GM18907 (cell line): Measurements from ENCODE around the gene OR10G4.
"Not testable (repeated sequence)": the region's sequence is repeated elsewhere in the genome, so short reads cannot be mapped to it uniquely, and the experiment has no call there.

Source experiments
- ATAC-seq: cut with Tn5 transposase; IDR thresholded peaks from one replicate; pipeline ENCODE4 v1.9.1; 2021; ENCODE audit warnings: mild to moderate bottlenecking, moderate library complexity; ENCODE audit not compliant: unreplicated experiment

Gene OR10G4, protein sequence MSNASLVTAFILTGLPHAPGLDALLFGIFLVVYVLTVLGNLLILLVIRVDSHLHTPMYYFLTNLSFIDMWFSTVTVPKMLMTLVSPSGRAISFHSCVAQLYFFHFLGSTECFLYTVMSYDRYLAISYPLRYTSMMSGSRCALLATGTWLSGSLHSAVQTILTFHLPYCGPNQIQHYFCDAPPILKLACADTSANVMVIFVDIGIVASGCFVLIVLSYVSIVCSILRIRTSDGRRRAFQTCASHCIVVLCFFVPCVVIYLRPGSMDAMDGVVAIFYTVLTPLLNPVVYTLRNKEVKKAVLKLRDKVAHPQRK

DNA sequence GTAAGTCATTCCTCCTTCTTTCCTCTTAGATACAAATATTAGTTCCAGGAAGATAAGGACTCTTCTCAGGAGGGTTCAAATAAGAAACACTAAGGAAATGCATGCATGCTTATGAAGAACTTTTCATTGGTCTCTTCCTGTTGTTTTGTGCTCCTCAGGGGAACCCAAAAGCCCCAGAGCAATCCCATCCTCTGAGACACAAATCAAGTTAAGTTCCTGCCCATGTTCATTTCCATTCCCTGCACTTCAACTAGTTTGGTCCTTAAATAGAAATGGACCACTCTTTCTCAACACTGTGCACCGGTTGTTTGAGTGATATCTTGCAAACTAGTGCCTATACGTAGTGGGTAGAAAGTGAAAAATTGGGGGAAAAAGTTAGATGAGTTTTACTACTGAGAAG lies at the start of gene OR10G4:
OR10G4 (plus strand) TSS at position 301 of the 400 bp plus-strand sequence. CDS start 2,578 bp downstream, outside the sequence.
- ATAC-seq, result no peak

DNA sequence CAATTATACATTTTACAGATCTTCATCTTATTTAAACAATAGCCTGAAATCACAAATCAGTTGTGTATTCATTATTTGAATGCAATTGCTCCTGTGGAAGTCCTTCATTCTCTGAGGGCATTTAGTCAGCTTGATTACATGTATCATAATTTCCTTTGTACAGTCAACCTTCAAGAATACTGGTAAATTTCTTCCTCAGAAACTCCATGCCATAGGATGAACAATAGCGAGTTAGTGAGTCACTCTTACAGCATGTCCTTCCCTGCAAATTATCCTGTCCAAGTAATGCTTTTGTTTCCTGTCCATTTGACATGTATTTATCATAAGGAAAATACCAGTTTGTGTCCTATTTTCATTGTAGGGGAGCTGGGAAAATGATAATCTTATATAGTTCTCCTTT lies 39.0 kb upstream of the OR10G4 start:
- no peak for ATAC-seq

DNA sequence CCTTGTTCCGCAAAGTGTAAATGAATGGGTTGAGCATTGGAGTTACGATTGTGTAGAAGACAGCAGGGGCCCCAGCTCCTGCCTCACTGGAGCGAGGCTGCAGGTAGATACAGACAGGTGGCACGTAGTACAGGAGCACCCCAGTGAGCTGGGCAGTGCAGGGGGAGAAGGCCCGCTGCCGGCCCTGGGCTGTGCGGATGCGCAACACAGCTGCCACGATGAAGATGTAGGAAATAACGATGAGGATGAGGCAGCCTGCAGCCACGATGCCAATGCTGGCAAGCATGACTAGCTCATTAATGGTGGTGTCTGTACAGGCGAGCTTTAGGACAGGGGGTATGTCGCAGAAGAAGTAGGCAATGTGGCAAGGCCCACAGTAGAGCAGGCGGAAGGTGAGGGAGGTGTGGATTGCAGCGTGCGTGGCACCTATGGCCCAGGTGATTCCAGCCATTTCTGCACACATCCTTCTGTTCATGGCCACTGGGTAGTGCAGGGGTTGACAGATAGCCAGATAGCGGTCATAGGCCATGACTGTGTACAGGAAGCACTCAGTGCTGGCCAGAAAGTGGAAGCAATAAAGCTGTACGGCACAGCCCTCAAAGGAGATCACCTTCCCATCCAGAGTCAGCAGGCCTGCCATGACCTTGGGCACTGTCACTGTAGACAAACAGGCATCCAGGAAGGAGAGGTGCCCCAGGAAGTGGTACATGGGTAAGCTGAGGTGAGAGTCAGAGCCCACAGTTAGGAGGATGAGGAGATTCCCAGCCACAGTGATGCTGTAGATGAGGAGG lies 35.8 kb upstream of the OR10G4 start:
- no peak for ATAC-seq

DNA sequence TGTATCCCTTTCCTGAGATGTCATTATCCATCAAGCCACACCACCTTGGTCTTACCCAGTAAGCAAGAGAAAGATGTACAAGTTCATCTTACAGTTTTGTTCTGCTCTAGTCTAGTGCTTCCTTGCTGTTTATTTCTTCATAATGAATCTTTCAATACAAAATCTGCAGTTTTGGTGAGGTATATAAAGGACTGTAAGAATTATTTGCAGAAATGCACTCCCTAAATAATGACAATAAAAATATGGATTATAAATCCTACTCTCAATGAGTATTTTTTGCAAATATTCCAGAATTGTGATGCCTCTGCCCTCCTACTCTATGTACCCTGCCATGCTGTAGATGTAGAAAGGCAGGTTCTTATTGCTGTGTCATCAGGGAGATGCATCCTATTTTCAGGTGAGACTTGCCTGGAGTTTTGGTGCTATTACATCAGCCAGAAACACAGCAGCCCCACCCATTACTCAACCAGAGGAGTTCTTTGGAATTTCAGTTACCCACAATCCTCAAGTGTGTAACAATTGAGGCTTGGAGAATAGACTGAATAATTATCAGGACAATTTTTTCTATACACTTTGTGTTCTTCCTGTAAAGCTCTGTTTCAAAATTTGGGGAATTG lies 35.0 kb upstream of the OR10G4 start, which contains the start of gene OR10S1:
OR10S1 (minus strand) TSS at position 51 of the 617 bp plus-strand sequence. CDS start 117 bp downstream, outside the sequence.
- no peak for ATAC-seq

DNA sequence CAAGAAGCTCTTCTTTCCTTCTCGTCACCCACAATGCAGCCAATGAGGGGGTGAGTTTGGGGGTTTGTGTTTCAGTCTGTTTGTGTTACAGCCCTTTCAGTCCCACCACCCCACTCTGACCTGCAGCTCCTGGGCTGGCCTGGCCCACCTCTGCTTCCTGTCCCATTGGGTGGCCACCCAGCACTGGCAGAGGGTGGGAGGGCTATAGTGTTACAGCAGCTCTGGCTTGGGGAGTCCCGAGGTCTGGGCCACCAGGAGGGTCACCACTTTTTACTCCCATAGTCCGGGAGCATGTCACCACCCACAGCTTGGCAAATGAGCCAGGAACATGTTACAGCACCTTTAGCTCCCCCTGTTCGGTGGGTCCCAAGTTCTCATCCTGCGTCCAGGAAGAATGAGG lies 33.5 kb upstream of the OR10G4 start:
- ATAC-seq, result no peak

DNA sequence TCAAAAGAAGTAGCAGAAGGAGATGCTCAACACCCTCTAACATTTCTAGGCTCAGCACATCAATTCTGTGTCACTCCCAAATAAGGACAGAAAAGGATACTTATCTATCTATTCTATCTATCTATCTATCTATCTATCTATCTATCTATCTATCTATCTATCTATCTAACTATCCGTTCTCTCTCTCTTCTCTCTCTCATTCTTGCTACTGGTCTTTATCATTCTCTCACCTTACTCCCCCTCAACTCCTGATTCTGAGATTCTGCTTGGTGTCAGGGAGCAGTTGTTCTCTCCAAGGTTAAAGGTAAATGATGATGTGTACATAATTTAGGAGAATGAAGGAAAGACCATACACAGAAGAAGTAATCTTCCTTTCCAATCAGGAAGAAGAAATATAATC lies 17.7 kb upstream of the OR10G4 start, which contains the start of gene OR10G6:
OR10G6 (minus strand) TSS at position 43 of the 400 bp plus-strand sequence; CDS start at position 43, 0 bp downstream.
- no peak for ATAC-seq

DNA sequence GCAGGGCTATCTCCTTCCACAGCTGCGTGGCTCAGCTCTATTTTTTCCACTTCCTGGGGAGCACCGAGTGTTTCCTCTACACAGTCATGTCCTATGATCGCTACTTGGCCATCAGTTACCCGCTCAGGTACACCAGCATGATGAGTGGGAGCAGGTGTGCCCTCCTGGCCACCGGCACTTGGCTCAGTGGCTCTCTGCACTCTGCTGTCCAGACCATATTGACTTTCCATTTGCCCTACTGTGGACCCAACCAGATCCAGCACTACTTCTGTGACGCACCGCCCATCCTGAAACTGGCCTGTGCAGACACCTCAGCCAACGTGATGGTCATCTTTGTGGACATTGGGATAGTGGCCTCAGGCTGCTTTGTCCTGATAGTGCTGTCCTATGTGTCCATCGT lies 3.0 kb downstream of the OR10G4 start:
- not testable (repeated sequence) for ATAC-seq

DNA sequence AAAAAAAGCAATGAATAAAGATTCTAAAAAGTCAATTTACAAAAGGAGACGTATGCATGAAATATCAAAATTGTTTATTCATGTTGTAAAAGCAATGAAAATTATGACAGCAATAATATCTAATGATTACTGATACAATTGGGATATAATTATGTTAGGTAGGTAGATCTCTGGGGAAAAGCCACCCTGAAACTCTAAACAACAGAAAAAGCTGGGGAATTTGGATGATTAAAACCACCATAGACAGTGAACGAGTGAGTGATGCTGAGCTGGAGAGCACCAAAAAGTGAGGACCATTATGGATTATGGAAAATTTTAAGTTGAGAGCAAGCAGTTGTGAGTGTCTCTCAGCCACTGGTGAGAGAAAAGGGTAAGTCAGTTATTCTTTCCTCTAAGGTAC lies 13.7 kb downstream of the OR10G4 start, which contains the start of gene OR10G8:
OR10G8 (plus strand) TSS at position 301 of the 400 bp plus-strand sequence. CDS start 2,825 bp downstream, outside the sequence.
- no peak for ATAC-seq

DNA sequence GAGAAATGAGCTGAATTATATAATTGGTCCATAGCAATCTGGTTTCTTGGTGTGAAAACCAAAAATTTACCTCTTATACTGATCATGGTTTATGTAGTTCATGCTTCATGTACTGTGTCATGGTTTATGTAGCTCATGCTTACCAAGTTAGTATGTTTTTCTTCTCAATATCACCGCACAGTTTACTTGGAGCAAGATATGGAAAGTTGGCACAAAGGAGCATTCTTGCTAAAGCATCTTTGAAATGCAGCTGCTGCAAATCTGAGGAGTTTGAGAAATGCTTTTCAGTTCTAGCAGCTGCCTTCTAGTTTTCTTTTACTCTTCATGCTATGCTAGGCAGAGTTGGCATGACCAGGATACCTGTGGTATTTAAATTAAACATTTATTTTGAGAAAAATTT lies 23.9 kb downstream of the OR10G4 start:
- no peak for ATAC-seq

DNA sequence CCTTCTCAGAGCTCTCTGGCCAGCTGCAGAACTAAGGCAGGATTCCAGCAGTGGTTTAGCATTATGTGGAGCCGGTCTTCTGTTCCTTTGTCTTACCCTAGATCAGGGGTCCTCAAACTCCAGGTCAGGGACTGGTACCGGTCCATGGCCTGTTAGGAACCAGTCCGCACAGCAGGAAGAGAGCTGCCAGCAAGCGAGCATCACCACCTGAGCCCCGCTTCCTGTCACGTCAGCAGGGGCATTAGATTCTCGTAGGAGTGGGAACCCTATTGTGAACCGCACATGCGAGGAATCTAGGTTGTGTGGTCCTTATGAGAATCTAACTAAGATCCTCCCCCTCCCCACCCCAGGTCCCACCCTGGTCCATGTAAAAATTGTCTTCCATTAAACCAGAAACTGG lies 26.8 kb downstream of the OR10G4 start:
- ATAC-seq, result no peak

DNA sequence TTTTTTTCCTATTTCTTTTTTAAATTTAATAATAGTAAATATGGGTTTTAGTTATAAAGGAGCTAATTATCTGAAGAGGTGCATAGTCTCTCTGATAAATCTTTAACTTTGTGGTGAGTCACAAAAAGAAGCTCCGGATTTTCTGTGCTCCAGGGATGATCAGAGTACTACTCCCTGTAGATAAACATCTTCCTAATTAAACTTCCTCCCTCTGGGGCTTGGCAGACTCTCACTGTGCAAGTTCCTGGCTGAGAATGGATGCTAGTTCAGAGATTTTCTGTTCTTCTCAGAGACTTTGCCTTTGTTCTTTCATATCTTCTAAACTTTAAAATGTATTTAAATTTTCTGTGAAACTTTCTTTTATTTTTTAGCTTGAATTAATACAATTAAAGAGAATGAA lies 28.5 kb downstream of the OR10G4 start, which contains the start of gene OR10G7:
OR10G7 (minus strand) TSS at position 72 of the 400 bp plus-strand sequence. CDS start 2,324 bp downstream, outside the sequence.
- no peak for ATAC-seq

DNA sequence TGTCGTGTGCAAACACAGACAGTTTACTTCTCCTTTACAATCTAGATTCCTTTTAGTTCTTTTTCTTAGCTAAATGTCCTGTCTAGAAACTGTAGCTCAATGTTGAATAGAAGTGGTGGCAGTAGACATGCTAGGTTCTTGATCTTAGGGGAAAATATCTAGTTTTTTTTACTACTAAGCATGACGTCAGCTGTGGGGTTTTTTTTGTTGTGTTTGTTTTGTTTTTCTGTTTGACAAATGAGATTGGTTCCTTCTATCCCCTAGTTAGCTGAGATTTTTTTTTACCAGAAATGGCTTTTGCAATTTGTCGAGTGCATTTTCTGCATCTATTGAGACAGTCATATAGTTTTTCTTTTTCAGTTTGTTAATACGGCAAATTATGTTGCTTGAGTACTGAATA lies 30.6 kb downstream of the OR10G4 start:
- no peak for ATAC-seq

DNA sequence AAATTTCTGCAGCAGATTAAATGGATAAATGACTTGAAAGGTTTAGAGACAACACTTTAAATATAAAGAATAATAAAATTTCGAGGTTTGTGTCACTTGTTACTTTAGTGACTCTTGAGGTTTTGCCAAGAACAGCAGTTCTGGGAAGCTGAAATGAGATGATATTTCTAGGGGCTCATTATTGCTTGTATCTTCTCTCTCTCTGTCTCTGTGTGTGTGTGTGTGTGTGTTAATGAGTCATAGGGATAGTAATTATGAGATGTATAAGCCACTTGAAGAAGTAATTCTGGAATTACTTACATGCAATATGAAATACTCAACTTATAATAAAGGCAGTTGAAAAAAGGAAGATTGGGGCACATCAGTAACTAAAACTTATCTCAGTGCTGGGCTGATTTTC lies 38.0 kb downstream of the OR10G4 start:
- ATAC-seq, result no peak

DNA sequence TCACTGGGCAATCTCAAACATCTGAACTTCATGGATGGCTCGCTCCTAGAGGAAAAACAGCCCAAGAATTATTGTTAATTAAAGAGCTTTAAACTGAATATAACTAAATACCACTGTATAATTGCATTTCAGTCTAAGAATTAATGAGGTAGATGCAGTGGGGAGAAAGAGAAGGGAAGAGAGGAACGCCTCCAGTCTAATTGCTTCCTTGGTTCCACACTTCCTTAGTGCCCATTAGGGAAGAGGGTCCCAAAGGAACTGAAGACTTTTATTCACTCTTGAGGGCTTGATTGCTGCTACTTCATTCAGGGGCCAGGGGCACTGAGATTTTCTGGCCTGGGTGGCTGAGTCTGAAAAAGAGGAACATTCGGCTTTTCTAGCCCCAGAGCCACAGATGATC lies 40.2 kb downstream of the OR10G4 start:
- no peak for ATAC-seq
